OCI-LY7 (cell line): ENCODE measurements around the gene CORO2B.
A peak's percentile ranks its signal among the peaks of the same experiment; 100 is the strongest.

Experiments used
- EZH2phosphoT487 ChIP-seq: fragments of 200-600 bp; sonication (generic); IDR thresholded peaks from 2 replicates; pipeline ENCODE4 v1.6.1; 2018; ENCODE audit warnings: low read depth, borderline replicate concordance, mild to moderate bottlenecking, mixed run types, antibody characterized with exemption, low read length, moderate library complexity, mixed read lengths
- TF ChIP-seq, protein P1 (sequence below): fragments of 200-600 bp; sonication (generic); conservative IDR thresholded peaks from 2 replicates; pipeline ENCODE4 v1.5.1; 2014; ENCODE audit warnings: mild to moderate bottlenecking, antibody characterized with exemption, low read length, moderate library complexity, mixed read lengths

DNA sequence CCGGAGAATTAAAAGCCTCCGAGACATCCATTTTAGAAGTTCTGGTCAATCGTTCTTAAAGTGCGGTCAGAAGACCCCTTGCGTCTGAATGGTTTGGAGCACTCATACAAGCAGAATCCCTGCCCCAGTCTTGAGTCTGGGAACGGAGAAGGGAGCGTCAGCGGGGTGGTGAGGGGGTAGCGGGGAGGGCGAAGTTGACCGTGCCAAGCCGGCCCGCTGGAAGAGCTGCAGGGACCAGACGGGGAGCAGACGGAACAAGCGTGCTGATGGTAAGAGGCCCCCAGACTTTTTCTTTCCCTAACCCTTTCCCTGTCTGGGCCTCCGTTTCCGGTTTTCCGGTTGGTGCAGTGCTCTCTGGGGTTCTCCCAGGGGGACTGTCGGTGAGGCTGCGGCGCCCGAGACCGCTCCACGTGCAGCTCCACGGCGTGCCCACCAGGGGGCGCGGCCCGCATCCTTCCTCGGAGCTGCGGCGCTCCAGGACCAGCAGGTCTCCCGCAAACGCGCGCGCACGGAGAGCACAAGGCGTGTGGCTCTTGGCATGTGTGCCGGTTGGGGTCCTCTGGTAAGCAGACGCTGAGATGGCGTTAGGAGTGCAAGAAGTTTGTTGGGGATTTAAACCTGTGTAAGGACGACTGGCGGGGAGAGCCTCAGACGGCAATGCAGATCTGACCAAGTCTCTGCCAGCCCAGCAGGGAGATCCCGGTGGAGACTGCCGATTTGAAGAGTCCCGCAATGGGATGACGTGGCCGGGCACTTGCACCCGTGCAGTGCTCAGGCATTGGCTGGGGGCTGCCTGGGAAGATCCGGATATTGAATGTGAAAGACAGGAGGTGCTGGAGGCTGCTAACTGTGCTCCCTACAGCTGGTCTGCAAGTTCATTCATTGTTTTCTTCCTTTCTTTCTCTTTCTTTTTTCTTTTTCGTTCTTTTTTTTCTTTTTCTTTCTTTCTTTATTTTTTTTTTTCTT is 19.2 kb upstream of the CORO2B start:
- TF ChIP-seq, protein P1, sequence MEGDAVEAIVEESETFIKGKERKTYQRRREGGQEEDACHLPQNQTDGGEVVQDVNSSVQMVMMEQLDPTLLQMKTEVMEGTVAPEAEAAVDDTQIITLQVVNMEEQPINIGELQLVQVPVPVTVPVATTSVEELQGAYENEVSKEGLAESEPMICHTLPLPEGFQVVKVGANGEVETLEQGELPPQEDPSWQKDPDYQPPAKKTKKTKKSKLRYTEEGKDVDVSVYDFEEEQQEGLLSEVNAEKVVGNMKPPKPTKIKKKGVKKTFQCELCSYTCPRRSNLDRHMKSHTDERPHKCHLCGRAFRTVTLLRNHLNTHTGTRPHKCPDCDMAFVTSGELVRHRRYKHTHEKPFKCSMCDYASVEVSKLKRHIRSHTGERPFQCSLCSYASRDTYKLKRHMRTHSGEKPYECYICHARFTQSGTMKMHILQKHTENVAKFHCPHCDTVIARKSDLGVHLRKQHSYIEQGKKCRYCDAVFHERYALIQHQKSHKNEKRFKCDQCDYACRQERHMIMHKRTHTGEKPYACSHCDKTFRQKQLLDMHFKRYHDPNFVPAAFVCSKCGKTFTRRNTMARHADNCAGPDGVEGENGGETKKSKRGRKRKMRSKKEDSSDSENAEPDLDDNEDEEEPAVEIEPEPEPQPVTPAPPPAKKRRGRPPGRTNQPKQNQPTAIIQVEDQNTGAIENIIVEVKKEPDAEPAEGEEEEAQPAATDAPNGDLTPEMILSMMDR, result peak; percentile 94
- TF ChIP-seq EZH2phosphoT487, result no peak
